HEK293 (cell line): ENCODE data around the gene ADAM23.

Experiments used
- CTCF ChIP-seq: fragments of 450-650 bp; formaldehyde crosslinking; IDR thresholded peaks from 2 replicates; pipeline ENCODE4 v1.5.1; 2016; ENCODE audit warnings: missing biosample characterization, missing genetic modification characterization
- ELK4 ChIP-seq: IDR thresholded peaks from 2 replicates; pipeline ENCODE4 v1.6.1; 2011; ENCODE audit warnings: mild to moderate bottlenecking, low read depth, low read length, borderline replicate concordance
- ZBTB21 ChIP-seq: fragments of 450-650 bp; formaldehyde crosslinking; IDR thresholded peaks from 2 replicates; pipeline ENCODE4 v1.5.1; 2017; ENCODE audit warnings: missing biosample characterization, missing genetic modification characterization
- ZFP41 ChIP-seq: fragments of 450-650 bp; formaldehyde crosslinking; IDR thresholded peaks from 2 replicates; pipeline ENCODE4 v1.5.1; 2016; ENCODE audit warnings: missing biosample characterization, missing genetic modification characterization, borderline replicate concordance
- ZNF121 ChIP-seq: fragments of 450-650 bp; formaldehyde crosslinking; IDR thresholded peaks from 2 replicates; pipeline ENCODE4 v1.5.1; 2016; ENCODE audit warnings: missing biosample characterization, missing genetic modification characterization
- ZNF248 ChIP-seq: fragments of 450-650 bp; formaldehyde crosslinking; IDR thresholded peaks from 2 replicates; pipeline ENCODE4 v1.5.1; 2017; ENCODE audit warnings: missing biosample characterization, missing genetic modification characterization
- ZNF501 ChIP-seq: fragments of 450-650 bp; formaldehyde crosslinking; IDR thresholded peaks from 2 replicates; pipeline ENCODE4 v1.5.1; 2016; ENCODE audit warnings: missing biosample characterization, missing genetic modification characterization
- ZNF510 ChIP-seq: fragments of 450-650 bp; formaldehyde crosslinking; IDR thresholded peaks from 2 replicates; pipeline ENCODE4 v1.5.1; 2018; ENCODE audit warnings: mild to moderate bottlenecking, missing genetic modification characterization, missing biosample characterization; ENCODE audit not compliant: insufficient replicate concordance
- ZNF529 ChIP-seq: fragments of 450-650 bp; formaldehyde crosslinking; IDR thresholded peaks from 2 replicates; pipeline ENCODE4 v1.5.1; 2017; ENCODE audit warnings: missing genetic modification characterization, missing biosample characterization; ENCODE audit not compliant: insufficient replicate concordance
- ZNF692 ChIP-seq: fragments of 450-650 bp; formaldehyde crosslinking; IDR thresholded peaks from 2 replicates; pipeline ENCODE4 v1.5.1; 2016; ENCODE audit warnings: missing biosample characterization, missing genetic modification characterization

- TF ChIP-seq ZNF121 (tag by site-specific recombination) (no peak), ZNF501 (no peak), CTCF (tag by site-specific recombination) (no peak), ZNF510 (tag by site-specific recombination) (no peak), ZBTB21 (tag by site-specific recombination) (no peak), ELK4 (no peak), ZFP41 (tag by site-specific recombination) (no peak), ZNF529 (tag by site-specific recombination) (no peak), ZNF692 (tag by site-specific recombination) (no peak), ZNF248 (tag by site-specific recombination) (no peak)
Observed at GRCh38 chr2:206533977-206534376, 90.6 kb downstream of the ADAM23 start.
